NAMALWA (cell line): ENCODE results near the gene NOX5.

Experiments used
- DNase-seq: peaks from one replicate; pipeline ENCODE4 v3.0.0-alpha.2; 2015; ENCODE audit warnings: low spot score

Gene NOX5

DNA sequence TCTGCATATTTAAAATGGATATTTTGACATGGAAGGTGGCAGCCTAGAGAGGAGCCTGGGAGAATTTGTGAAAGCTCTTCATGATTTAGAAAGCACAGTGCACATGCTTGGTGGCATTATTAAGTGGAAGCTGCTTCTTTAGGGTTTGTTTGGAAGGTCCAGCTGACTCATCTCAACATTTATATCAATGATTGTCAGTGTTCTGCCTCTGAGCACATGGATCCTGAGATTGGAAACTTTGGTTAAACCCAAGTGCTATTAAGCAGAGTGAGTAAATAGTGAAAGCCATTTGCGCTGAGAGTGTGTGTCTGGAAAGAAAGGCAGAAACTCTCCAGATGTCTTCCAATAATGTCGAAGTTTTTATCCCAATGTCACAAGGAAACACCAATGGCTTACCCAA is 7.4 kb downstream of the NOX5 start:
- DNase-seq: no peak

DNA sequence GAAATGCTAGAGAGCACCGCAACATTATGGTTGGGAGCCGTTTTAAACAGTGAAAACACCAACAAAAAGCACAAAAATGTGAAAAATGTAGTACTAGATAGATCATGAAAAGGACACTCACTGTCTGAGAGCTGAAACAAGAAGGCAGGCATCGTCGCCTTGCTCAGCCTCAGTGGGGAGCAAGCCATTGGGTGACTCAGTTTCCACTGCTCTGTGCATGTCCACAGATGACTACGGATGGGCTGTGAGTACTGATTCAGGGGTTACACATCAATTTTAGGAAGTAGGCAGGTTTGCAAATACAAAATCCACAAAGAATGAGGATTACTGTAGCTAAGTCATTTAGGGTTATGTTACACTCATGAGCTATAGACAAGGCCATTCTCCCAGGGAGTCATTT is 10.8 kb downstream of the NOX5 start:
- no peak for DNase-seq

DNA sequence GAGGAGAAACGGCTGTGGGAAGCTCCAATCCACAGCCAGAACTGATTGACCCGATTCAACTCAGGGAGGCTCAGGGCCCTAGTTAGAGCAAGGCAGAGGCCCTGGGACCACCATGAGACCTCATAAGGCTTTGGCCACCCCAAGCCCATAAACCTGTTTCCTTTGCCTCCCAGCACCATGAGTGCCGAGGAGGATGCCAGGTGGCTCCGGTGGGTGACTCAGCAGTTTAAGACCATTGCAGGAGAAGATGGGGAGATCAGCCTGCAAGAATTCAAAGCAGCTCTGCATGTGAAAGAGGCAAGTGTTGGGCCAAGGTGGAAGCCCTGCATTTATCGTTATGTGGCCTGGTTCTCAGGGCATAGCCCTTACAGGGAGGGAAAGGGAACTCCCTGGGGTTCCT is 11.9 kb downstream of the NOX5 start:
- DNase-seq: no peak

DNA sequence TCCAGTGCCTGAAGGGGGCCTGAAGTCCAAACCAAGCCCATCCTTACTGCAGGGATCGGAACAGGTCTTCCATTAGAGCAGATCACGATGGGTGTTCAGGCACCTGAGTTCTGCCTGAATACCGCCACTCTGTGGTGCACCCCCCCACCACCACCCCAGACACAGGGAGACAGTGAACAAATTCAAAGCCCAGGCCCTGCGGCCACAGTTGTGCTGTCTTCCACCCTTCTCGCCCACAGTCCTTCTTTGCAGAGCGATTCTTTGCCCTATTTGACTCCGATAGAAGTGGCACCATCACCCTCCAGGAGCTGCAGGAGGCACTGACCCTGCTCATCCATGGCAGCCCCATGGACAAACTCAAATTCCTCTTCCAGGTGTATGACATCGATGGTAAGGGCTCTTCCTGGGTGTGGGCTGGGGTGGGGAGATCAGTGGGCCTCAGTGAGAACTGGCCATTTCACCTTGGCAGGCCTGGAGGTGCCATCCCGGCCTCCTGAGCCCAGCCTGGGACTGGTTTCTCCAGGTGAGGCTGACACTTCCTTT is 13.6 kb downstream of the NOX5 start:
- no peak for DNase-seq

DNA sequence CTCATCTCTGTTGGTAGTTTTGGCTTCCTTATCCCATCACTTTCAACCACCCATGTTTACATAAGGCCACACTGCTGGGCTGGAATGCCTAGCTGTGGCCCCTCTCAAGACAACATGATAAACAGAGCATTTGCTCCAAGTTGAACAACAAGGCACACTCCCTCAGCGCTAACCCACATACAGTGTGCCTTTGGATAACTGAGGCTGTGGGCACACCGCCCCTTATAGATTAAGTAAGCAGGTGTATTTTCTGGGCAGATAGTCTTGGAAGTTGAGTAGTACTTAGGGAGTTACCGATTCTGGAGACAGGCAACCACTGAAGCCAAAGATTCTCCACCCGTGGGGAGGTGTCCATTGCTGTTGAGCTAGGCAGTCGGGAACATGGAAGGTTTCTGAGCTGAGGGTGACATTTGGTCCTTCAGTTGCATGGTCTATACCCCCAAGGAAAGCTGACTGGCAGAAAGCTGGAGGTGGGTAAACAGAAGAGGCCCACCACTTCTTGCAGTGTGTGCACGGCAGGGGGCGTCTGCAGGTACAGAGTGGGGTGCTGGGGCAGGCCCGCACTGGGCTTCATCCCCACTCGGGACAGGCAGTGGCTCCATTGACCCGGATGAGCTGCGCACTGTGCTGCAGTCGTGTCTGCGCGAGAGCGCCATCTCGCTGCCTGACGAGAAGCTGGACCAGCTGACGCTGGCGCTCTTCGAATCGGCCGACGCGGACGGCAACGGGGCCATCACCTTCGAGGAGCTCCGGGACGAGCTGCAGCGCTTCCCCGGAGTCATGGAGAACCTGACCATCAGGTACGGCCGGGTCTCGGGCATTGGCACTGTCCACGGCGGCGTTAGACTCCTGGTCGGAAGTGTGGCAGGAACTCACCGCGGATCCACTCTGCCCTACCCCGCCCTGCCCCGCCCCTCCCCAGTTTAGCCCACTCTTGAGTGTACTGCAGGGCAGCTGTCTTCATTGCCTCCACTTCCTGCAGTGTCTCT is 16.8 kb downstream of the NOX5 start:
- DNase-seq: no peak

DNA sequence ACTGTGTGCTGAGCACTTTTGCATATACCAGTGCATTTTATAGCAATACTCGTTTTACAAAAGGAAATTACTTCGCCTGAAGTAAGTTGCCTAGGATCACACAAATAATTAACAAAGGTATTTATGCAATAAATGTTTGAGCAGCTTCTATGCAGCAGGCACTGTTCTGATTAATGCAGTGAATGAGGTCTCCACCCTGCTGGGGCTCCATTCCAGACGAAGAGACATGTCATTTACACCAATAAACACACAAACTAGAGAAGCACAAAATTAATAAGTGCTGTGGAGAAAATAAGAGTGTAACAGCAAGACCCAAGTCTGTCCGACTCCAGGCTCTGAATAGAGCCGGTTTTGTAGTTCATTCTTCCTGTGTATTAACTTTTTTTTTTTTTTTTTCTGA is 17.5 kb downstream of the NOX5 start:
- DNase-seq: no peak

DNA sequence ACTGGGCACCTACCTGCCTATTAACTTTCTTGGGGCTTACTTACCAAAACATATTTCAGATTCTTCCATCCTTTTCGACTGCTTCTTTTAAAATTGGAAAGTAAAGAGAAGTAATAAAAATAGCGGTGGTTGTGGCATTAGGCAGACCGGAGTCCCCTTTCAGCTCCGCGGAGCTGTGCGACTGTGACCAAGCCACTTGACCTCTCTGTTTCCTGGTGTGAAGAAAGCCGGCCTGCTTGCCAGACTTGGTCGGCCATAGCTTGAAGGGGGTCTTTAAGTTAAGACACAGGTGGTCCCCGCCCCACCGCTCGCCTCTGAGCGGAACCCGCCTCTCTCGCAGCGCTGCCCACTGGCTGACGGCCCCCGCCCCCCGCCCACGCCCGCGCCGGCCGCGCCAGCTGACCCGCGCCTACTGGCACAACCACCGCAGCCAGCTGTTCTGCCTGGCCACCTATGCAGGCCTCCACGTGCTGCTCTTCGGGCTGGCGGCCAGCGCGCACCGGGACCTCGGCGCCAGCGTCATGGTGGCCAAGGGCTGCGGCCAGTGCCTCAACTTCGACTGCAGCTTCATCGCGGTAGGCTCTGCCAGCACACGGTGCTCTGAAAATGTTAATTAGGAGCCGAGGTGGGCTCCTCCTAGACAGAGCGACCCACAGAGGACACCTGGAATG is 18.3 kb downstream of the NOX5 start:
- no peak for DNase-seq

DNA sequence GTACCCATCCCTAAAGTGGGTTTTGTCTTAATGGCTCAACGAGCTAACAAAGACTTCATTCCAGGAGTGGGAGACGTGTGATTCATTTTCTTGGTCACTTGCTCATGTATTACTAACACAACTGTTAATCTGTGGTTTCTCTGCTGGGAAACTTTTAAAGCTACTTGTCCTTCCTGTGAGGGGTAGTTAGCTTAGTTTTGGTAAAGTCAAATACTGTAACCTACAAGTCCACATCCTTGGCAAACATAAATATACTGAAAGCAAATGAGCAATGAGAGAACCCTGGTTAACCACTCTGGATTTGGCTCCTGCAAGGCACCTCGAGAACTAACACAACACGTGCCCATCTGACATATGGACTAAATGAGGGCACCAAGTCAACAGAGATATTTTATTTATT is 19.9 kb downstream of the NOX5 start:
- DNase-seq: no peak

DNA sequence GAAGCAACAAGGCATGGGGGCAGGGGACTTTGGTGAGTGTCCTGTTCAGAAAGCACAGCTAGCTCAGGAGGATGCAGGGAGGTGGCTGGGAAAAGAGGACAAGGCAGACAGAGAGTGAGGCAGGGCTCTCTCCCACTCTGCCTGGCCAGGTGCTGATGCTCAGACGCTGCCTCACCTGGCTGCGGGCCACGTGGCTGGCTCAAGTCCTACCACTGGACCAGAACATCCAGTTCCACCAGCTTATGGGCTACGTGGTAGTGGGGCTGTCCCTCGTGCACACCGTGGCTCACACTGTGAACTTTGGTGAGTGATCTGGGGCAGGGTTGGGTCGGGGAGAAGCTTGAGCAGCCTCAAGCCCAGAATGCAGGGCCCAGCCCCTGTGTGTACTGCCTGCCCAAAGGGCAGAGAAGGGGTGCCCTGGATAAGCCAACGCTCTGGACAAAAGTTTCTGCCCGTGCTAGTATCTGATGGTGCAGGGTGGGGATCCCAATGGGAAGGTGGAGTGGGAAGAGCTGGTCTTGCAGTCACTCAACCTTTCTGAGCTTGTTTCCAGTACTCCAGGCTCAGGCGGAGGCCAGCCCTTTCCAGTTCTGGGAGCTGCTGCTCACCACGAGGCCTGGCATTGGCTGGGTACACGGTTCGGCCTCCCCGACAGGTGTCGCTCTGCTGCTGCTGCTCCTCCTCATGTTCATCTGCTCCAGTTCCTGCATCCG is 20.9 kb downstream of the NOX5 start:
- DNase-seq: no peak

DNA sequence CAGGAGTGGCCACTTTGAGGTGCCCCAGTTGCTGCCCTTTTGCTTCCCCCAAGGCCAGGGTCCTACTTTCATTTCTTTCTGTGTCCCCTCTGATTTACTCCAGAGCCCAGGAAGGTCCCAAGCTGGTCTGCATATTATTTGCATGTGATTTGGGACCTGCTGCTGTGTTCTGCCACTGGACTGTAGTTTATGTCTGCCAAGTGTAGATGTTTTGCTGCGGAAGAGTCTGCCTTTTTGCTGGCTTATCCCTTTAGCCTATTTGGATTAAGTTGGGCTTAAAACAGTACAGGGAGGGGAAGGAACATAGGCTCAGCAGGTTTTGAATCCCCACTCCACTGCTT is 21.4 kb downstream of the NOX5 start:
- no peak for DNase-seq

DNA sequence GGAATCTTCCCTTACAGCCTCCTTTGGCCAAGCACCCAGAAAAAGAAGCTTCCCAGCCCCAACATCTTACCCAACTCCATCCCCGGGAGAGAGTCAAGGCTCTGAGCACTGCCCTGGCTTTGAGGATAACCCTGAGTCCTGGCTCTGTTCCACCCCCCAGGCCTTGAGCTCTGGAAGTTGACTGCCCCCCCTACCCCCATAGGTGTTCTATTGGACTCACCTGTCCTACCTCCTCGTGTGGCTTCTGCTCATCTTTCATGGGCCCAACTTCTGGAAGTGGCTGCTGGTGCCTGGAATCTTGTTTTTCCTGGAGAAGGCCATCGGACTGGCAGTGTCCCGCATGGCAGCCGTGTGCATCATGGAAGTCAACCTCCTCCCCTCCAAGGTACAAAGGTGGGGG is 22.3 kb downstream of the NOX5 start:
- no peak for DNase-seq

DNA sequence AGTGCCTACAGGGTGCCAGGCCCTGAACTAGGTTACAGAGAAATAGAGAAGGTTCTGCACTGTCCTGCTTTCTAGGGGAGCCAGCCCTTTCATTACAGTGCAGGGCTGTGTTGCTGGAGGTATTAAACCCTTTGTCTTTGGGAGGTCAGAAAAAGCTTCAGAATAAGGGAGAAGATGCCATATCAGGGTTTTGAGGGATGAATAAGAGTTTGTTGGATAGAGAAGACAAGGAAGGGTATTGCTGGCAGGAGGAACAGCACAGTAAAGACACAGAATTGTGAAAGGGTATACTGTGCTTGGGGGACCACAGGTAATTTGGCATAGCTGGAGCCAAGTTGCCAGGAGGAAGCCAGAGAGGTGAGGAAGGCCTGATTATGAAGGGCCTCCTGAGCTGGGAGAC is 23.0 kb downstream of the NOX5 start:
- no peak for DNase-seq

DNA sequence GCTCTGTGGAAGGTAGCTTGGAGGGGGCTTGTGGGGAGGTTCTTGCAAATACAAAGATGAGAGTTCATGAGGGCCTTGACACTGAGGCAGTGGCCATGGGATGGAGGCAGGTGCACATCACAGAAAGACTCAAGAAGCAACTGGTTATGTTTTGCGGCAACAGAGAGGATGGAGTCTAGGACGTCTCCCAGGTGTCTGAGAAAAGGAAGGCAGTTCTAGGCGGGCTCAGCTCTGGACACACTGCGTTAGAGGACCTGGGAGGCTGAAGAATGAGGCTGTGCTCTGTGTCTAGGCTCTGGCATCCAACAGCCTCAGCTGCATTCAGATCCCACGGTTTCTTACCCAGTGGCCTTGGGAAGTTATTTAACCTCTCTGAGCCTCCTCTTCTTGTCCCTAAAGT is 23.5 kb downstream of the NOX5 start:
- DNase-seq: no peak

DNA sequence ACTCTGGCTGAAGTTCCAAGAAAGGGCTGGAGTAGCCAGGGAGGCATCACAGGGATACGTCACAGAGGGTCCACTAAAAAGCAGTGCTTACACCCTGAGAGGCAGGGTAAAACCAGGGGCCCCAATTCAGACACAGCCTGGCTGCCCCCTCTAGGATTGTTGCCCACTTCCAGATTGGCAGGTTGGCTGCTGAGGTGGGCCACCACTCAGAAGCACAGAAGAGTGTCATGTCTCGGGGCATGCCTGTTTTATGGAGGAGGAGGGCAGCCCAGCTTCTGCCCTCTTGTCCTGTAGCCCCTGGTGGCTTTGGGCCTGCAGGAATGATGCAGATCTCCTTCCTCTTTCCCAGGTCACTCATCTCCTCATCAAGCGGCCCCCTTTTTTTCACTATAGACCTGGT is 24.0 kb downstream of the NOX5 start:
- DNase-seq: no peak

DNA sequence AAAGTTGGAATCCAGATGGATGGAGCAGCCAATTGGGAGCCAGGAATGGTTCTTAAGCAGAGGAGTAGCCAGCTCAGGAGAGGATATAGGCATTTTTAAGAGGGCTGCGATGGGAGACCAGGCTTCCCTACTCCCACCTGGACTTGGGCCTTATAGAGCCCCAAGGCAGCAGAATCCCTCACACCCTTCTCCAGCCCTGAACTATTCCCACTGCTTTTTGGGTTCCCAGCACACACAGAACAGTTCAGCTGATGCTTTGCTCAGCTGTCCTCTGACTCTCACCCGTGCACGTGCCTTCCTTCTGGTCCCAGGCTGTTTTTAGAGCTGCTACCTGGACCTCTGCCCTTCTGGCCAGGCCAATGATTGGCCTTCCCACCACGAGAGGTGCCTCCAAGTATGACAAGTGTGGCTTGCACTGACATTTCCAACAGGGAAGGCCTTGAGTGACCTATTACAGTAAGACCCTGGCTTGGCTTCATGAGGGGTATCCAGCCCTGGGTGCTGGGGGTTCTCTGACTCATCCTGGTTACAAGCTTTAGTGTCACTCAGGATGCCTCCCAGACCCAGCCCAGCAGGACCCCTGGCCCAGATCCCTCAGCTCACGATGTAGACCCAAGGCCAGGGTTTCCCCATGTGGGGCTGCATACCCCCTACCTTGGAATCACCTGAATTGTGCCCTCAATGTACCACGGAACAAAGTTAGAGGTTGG is 25.2 kb downstream of the NOX5 start:
- no peak for DNase-seq

DNA sequence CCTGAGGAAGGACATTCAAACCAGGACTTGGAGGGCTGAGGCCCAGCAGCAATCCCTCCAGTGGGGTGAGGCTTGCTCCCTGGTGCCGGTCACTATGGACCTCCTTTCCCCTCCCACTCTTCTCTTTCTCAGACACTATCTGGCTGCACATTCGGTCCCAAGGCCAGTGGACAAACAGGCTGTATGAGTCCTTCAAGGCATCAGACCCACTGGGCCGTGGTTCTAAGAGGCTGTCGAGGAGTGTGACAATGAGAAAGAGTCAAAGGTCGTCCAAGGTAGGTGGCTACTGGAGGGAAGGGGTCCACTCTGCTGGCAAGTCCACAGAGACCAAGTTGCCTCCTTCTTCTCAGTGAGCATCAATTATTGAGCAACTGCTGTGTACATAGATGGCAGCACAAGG is 28.0 kb downstream of the NOX5 start:
- DNase-seq: no peak

DNA sequence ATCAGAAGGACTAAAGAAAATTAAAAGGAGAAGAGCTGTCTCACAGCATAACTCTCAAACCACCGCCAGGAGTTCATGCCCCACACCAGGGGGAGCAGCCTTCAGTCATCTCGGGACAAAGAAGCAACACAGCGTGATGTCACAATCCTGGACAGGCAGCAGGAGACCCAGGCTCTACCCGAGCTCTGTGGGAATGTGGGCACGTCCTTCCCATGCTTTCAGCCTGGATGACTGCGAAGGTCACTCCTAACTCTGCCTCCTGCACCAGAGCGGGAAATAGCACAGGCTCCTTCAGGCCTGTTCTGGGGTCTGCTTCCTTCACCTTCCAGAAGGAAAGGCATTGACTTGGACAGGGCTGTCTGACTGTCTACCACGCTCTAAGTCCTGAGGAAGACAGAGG is 31.3 kb downstream of the NOX5 start:
- DNase-seq: no peak

DNA sequence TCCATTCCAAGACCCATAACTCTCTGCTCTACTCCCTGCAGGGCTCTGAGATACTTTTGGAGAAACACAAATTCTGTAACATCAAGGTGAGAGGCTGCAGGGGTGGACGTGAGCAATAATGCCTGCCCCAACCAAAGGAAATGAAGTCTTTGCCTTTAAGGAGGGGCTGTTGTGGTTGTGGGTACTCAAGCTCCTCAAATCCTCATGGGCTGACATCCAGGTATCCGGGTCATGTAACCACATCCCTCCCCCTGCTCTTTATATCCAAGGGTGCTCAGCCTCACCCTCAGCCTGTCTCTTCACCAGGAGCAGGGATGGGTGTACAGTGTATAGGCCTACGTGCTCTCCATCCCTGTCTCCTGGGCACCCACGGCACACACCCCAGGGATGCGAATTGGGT is 32.3 kb downstream of the NOX5 start:
- no peak for DNase-seq

DNA sequence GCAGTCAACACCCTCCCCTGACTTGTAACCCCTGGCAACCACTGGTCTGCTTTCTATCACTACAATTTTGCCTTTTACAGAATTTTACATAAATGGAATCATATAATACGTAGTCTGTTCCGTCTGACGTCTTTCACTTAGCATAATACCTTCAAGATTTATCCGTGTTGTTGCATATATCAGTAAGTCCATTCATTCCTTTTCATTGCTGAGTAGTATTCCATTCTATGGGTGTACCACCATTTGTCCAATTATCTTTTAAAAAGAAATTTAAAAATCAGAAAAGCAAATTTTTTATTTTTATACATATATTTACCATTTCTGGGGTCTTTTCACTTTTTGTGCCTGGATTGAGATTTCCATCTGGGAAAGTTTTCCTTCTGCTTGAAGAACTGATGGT is 35.5 kb downstream of the NOX5 start:
- DNase-seq: no peak

DNA sequence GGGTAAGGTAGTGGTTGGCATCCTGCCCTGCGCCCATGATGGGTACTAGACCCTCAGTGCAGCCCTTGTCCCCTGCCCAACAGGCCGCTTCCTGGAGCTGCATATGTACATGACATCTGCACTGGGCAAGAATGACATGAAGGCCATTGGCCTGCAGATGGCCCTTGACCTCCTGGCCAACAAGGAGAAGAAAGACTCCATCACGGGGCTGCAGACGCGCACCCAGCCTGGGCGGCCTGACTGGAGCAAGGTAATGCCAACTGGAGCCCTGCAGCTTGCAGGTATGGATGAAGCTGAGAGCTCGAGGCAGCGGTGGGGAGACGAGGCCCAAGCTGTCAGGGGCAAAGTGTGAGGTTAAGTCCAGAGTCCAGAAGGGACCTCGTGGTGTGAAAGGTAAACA is 40.8 kb downstream of the NOX5 start:
- no peak for DNase-seq

DNA sequence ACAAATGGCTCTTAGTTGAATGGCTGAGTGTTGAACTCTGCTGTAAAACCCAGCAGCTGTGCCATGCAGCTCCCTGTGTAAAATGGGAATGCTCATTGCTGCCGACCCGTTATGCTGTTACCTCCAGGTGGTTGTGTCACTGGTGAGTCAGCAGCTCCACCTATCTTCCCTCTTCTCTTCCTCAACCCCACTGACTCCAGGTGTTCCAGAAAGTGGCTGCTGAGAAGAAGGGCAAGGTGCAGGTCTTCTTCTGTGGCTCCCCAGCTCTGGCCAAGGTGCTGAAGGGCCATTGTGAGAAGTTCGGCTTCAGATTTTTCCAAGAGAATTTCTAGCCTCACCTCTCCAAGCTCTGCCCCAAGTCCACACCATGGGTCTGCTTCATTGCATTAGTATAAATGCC is 41.9 kb downstream of the NOX5 start:
- DNase-seq: no peak
